H1 (cell line): Measurements from ENCODE around the gene CDK16. TPM values are rescaled to one million over a fixed set of nuclear protein-coding genes. Genes with fewer than 3 reads are reported as not detected.

Source experiments
- CTCF ChIA-PET: fragments of 300-600 bp; sonication (Branson Sonifier 250); formaldehyde crosslinking; loops from one replicate; lab custom pipeline; 2021; ENCODE audit not compliant: partially characterized antibody; lab: Charles Lee
- POLR2A ChIA-PET: fragments of 300-600 bp; sonication (Branson Sonifier 250); formaldehyde crosslinking; loops from one replicate; lab custom pipeline; 2021; ENCODE audit warnings: inconsistent platforms; ENCODE audit not compliant: partially characterized antibody; lab: Charles Lee
- DNase-seq, 2 experiments: peaks; one replicate each; pipeline versions ENCODE4 v3.0.0 to v3.0.0-alpha.2; 2010 to 2022; ENCODE audit warnings: low spot score in 2 of 2, low read depth in 1 of 2, mixed read lengths in 1 of 2
- FAIRE-seq: peaks from 2 replicates; lab custom pipeline; 2011; peaks lifted over from hg19 to GRCh38; lab: Jason Lieb, UNC
- H2AFZ ChIP-seq: 2 replicates; pipeline ENCODE4 v1.8.1; 2012; ENCODE audit warnings: low read length, inconsistent platforms
- H2AK5ac ChIP-seq: 2 replicates; pipeline ENCODE4 v1.6.1; 2013; ENCODE audit warnings: low read depth, low read length
- H2BK120ac ChIP-seq: replicated peaks from 2 replicates; pipeline ENCODE3; 2013; ENCODE audit warnings: low read depth, low read length, inconsistent platforms
- H2BK12ac ChIP-seq: 2 replicates; pipeline ENCODE4 v1.6.1; 2013; ENCODE audit warnings: low read depth, low read length
- H2BK15ac ChIP-seq: 2 replicates; pipeline ENCODE4 v1.6.1; 2013; ENCODE audit warnings: low read length
- H2BK20ac ChIP-seq: 2 replicates; pipeline ENCODE4 v1.6.1; 2013; ENCODE audit warnings: low read length
- H2BK5ac ChIP-seq: 2 replicates; pipeline ENCODE4 v1.6.1; 2013; ENCODE audit warnings: low read depth, low read length
- H3K14ac ChIP-seq: 2 replicates; pipeline ENCODE4 v1.6.1; 2013; ENCODE audit warnings: inconsistent platforms; ENCODE audit not compliant: insufficient read length
- H3K18ac ChIP-seq: 2 replicates; pipeline ENCODE4 v1.6.1; 2013; ENCODE audit warnings: low read length; ENCODE audit errors: extremely low read depth
- H3K23ac ChIP-seq: 2 replicates; pipeline ENCODE4 v1.6.1; 2013; ENCODE audit warnings: inconsistent platforms; ENCODE audit not compliant: insufficient read length
- H3K23me2 ChIP-seq: 2 replicates; pipeline ENCODE4 v1.6.1; 2013; ENCODE audit warnings: low read depth, low read length
- H3K27ac ChIP-seq: 2 replicates; pipeline ENCODE4 v1.6.1; 2011; ENCODE audit warnings: low read depth, low read length, inconsistent platforms
- H3K27me3 ChIP-seq, 4 experiments: replicated peaks in 1 of 4; 1 replicate in 1 of 4; 2 replicates in 3 of 4; pipeline versions ENCODE4 v1.6.1 to v1.8.1; 2011 to 2013; ENCODE audit warnings: low read length in 3 of 4, mild to moderate bottlenecking in 3 of 4, inconsistent platforms in 2 of 4, mixed read lengths in 2 of 4, moderate library complexity in 1 of 4; ENCODE audit not compliant: control insufficient read depth in 3 of 4, insufficient read depth in 3 of 4; ENCODE audit errors: extremely low read depth in 1 of 4
- H3K36me3 ChIP-seq, 4 experiments: 2 replicates each; pipeline versions ENCODE4 v1.6.1 to v1.8.1; 2011 to 2013; ENCODE audit warnings: mild to moderate bottlenecking in 4 of 4, low read length in 3 of 4, moderate library complexity in 2 of 4, control low read depth in 1 of 4, inconsistent platforms in 1 of 4; ENCODE audit not compliant: insufficient read depth in 4 of 4, control insufficient read depth in 2 of 4
- H3K4ac ChIP-seq: replicated peaks from 2 replicates; pipeline ENCODE3; 2013; ENCODE audit warnings: low read length, low read depth, mixed read lengths, inconsistent platforms; ENCODE audit not compliant: insufficient read length
- H3K4me1 ChIP-seq, 4 experiments: replicated peaks in 1 of 4; 1 replicate in 1 of 4; 2 replicates in 3 of 4; pipeline versions ENCODE4 v1.6.1 to v1.8.1; 2011 to 2013; ENCODE audit warnings: low read length in 3 of 4, inconsistent platforms in 2 of 4, mixed read lengths in 1 of 4; ENCODE audit not compliant: insufficient read depth in 4 of 4, control insufficient read depth in 3 of 4
- H3K4me2 ChIP-seq, 2 experiments: 2 replicates each; pipeline versions ENCODE4 v1.6.1 to v1.8.1; 2011 to 2013; ENCODE audit warnings: low read depth in 2 of 2, low read length in 2 of 2, control low read depth in 1 of 2, inconsistent platforms in 1 of 2, mild to moderate bottlenecking in 1 of 2; ENCODE audit not compliant: insufficient read depth in 1 of 2
- H3K4me3 ChIP-seq, 4 experiments: fragments of 200-600, 300-600 bp in 1 of 4; sonication (generic), shearing (Covaris generic), sonication (Bioruptor Twin) in 1 of 4; 2 replicates each; pipeline versions ENCODE4 v1.5.1 to v1.8.1; 2011 to 2016; ENCODE audit warnings: low read length in 4 of 4, low read depth in 3 of 4, control low read depth in 2 of 4, inconsistent platforms in 2 of 4, mild to moderate bottlenecking in 2 of 4, mixed read lengths in 1 of 4, moderate library complexity in 1 of 4; ENCODE audit not compliant: insufficient read depth in 2 of 4; ENCODE audit errors: extremely low read depth in 1 of 4
- H3K56ac ChIP-seq: replicated peaks from 2 replicates; pipeline ENCODE3; 2013; ENCODE audit warnings: low read depth, mild to moderate bottlenecking, mixed read lengths, low read length, inconsistent platforms; ENCODE audit not compliant: insufficient read length
- H3K79me1 ChIP-seq: 2 replicates; pipeline ENCODE4 v1.6.1; 2013; ENCODE audit warnings: low read depth, low read length, control low read depth
- H3K79me2 ChIP-seq, 2 experiments: 2 replicates each; pipeline versions ENCODE4 v1.6.1 to v1.8.1; 2012 to 2013; ENCODE audit warnings: low read length in 2 of 2, mild to moderate bottlenecking in 2 of 2, inconsistent platforms in 1 of 2; ENCODE audit not compliant: insufficient read depth in 2 of 2, control insufficient read depth in 1 of 2
- H3K9ac ChIP-seq, 4 experiments: replicated peaks in 1 of 4; 1 replicate in 1 of 4; 2 replicates in 3 of 4; pipeline versions ENCODE4 v1.6.1 to v1.8.1; 2011 to 2013; ENCODE audit warnings: low read depth in 3 of 4, low read length in 3 of 4, control low read depth in 2 of 4, mild to moderate bottlenecking in 2 of 4, moderate library complexity in 2 of 4, inconsistent platforms in 1 of 4; ENCODE audit errors: extremely low read depth in 1 of 4
- H3K9me3 ChIP-seq, 2 experiments: 2 replicates each; pipeline versions ENCODE4 v1.6.1 to v1.8.1; 2012 to 2013; ENCODE audit warnings: mild to moderate bottlenecking in 2 of 2, moderate library complexity in 2 of 2, control low read depth in 1 of 2, inconsistent platforms in 1 of 2, low read depth in 1 of 2, low read length in 1 of 2, mixed read lengths in 1 of 2; ENCODE audit not compliant: insufficient read depth in 2 of 2
- H4K20me1 ChIP-seq, 2 experiments: replicated peaks in 1 of 2; 2 replicates each; pipeline versions ENCODE3 to v1.8.1; 2011 to 2013; ENCODE audit warnings: inconsistent platforms in 2 of 2, low read length in 2 of 2, mild to moderate bottlenecking in 1 of 2; ENCODE audit not compliant: insufficient read depth in 2 of 2, control insufficient read depth in 1 of 2
- H4K5ac ChIP-seq: 2 replicates; pipeline ENCODE4 v1.6.1; 2013; ENCODE audit warnings: low read length, low read depth, mixed read lengths, inconsistent platforms; ENCODE audit not compliant: insufficient read length
- H4K8ac ChIP-seq: 2 replicates; pipeline ENCODE4 v1.8.0; 2013; ENCODE audit warnings: mild to moderate bottlenecking, moderate library complexity, low read length, inconsistent platforms; ENCODE audit not compliant: insufficient read depth; ENCODE audit errors: extremely low read depth
- H4K91ac ChIP-seq: replicated peaks from 2 replicates; pipeline ENCODE3; 2013; ENCODE audit warnings: low read length, mixed read lengths, inconsistent platforms; ENCODE audit not compliant: insufficient read length
- BRCA1 ChIP-seq: IDR thresholded peaks from 2 replicates; pipeline ENCODE4 v1.6.1; 2012; ENCODE audit warnings: low read depth, low read length, improper control_type of control experiment
- CTBP2 ChIP-seq: IDR thresholded peaks from 2 replicates; pipeline ENCODE4 v1.7.0; 2011; ENCODE audit warnings: borderline replicate concordance, mild to moderate bottlenecking, moderate library complexity, mixed read lengths, low read length; ENCODE audit not compliant: insufficient read depth, insufficient read length
- EP300 ChIP-seq, 2 experiments: IDR thresholded peaks; 1 replicate in 1 of 2; 2 replicates in 1 of 2; pipeline ENCODE4 v1.6.1; 2011 to 2012; ENCODE audit warnings: low read depth in 2 of 2, low read length in 2 of 2, mild to moderate bottlenecking in 2 of 2, borderline replicate concordance in 1 of 2, inconsistent platforms in 1 of 2, moderate library complexity in 1 of 2
- GABPA ChIP-seq: IDR thresholded peaks from 2 replicates; pipeline ENCODE4 v1.6.1; 2011; ENCODE audit warnings: mild to moderate bottlenecking, low read length, moderate library complexity, borderline replicate concordance; ENCODE audit not compliant: insufficient read depth
- POU5F1 ChIP-seq: IDR thresholded peaks from 2 replicates; pipeline ENCODE4 v1.6.1; 2011; ENCODE audit warnings: low read depth, mild to moderate bottlenecking, low read length, moderate library complexity
- RXRA ChIP-seq: IDR thresholded peaks from 2 replicates; pipeline ENCODE4 v1.6.1; 2011; ENCODE audit warnings: low read depth, mild to moderate bottlenecking, low read length, moderate library complexity; ENCODE audit not compliant: insufficient read depth
- SP2 ChIP-seq: IDR thresholded peaks from 2 replicates; pipeline ENCODE4 v1.6.1; 2012; ENCODE audit warnings: mild to moderate bottlenecking, low read length, inconsistent platforms
- TCF12 ChIP-seq: IDR thresholded peaks from 2 replicates; pipeline ENCODE4 v1.6.1; 2011; ENCODE audit warnings: low read depth, mild to moderate bottlenecking, low read length
- YY1 ChIP-seq: IDR thresholded peaks from 2 replicates; pipeline ENCODE4 v1.6.1; 2011; ENCODE audit warnings: low read depth, mild to moderate bottlenecking, low read length
- WGBS, 2 experiments: shearing (Covaris generic) in 1 of 2; methylation state at CpG; one replicate each; pipeline versions ENCODE4 v1.1.6 to v1.1.7; 2013 to 2015; ENCODE audit warnings: low lambda C conversion rate in 2 of 2, mixed read lengths in 2 of 2, inconsistent platforms in 1 of 2, low coverage in 1 of 2, missing lambda C conversion rate in 1 of 2; ENCODE audit not compliant: insufficient replicate concordance in 2 of 2, insufficient coverage in 1 of 2, insufficient read length in 1 of 2; ENCODE audit errors: extremely low coverage in 1 of 2, missing lambda C conversion rate in 1 of 2; 5-methylcytosine and 5-hydroxymethylcytosine counted together
- polyA plus RNA-seq, 7 experiments: library from polyadenylated mRNA; depleted of rRNA in 3 of 7; stranded (reverse) in 5 of 7; unstranded in 2 of 7; fragments of >200 nt in 5 of 7; fragments of 200-250 nt in 2 of 7; gene quantifications; 1 replicate in 5 of 7; 2 replicates in 1 of 7; 4 replicates in 1 of 7; pipeline versions ENCODE4 v1.2.1 to v1.2.3, GENCODE V29; 2011 to 2013; ENCODE audit warnings: missing spikeins in 2 of 7, mixed read lengths in 2 of 7
- total RNA-seq: library from RNA; stranded (reverse); fragmentation: NEBNext Ultra II Directional; extraction: Animal tissue kit (Norgen Biotek cat#: 25700); gene quantifications from 2 replicates; pipeline ENCODE4 v1.2.1, GENCODE V29; 2021
- TF ChIP-seq, protein P1 (sequence below), 3 experiments: IDR thresholded peaks; 1 replicate in 2 of 3; 2 replicates in 1 of 3; pipeline versions ENCODE4 v1.5.1 to v1.6.1; 2011; ENCODE audit warnings: low read length in 3 of 3, mild to moderate bottlenecking in 3 of 3, inconsistent platforms in 2 of 3, low read depth in 1 of 3, moderate library complexity in 1 of 3; ENCODE audit not compliant: insufficient read depth in 1 of 3; ENCODE audit errors: control extremely low read depth in 1 of 3

The CDK16 gene
- total and polyA plus RNA-seq, 2 of the 8 experiments (the other 6 are each of a cell fraction or from before 2014, with no cell fraction given), result 124 to 204 TPM

DNA sequence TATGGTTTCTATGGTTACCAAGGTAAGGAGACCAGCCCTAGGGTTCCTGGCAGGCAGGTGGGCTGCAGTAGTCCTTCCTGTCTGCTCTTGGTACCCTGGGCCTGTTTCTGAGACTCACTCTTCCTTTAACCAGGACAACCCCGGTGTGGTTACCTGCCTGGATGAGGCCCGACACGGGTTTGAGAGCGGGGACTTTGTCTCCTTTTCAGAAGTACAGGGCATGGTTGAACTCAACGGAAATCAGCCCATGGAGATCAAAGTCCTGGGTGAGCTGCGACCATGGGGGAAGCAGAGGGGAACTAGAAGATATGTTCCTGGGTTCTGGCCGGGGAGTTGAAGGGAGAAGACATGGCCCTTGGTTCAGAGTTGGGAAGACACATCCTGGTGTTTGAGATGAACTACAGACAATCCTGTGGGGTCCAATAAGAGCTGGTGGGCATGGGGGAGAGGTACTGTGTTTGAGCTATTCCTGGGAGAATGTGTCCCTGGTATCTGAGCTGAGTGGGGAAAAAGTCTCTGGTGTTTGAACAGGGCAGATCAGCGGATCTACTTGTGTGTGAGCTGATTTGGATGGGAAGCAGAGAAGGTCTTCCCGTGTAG is 17.0 kb upstream of the CDK16 start:
- no peak overlapping the region for H4K5ac ChIP-seq
- DNase-seq, result no peak
- FAIRE-seq, result no peak
- H3K36me3 ChIP-seq, result peaks cover 40 to 90% (median 73%) of the 10 kb centered on the region in 4 experiments
- 90% methylated on average over 8 of the region's 9 CpGs; no CpG with 5 or more reads in 1 of the 2 experiments for WGBS, 2 experiments
- no peak overlapping the region for H3K27ac ChIP-seq
- H3K4me2 ChIP-seq, result no peak overlapping the region
- no peak overlapping the region for H3K23ac ChIP-seq
- H2AFZ ChIP-seq, result no peak overlapping the region
- POLR2A ChIA-PET, result interaction anchor here (1.0 to 6.7 kb wide), 5 partner anchors 11 to 31 kb away, joined by 3 to 63 read pairs (median 4); partner anchors contain the start of gene CDK16
- H3K18ac ChIP-seq, result no peak overlapping the region
- peaks cover 0 to 8% (median 5%) of the 10 kb centered on the region in 4 experiments; a peak in 4 of 7 replicates for H3K4me1 ChIP-seq
- H2BK12ac ChIP-seq, result no peak overlapping the region
- no peaks in the 10 kb centered on the region for H3K9me3 ChIP-seq
- peaks cover 6 to 27% of the 10 kb centered on the region in 2 experiments; a peak in 3 of 4 replicates for H3K79me2 ChIP-seq
- H2BK20ac ChIP-seq, result no peak overlapping the region
- no peaks in the 10 kb centered on the region for H3K27me3 ChIP-seq
- peaks cover 6% of the 10 kb centered on the region; the same call in 1 of the 2 replicates for H3K79me1 ChIP-seq
- H2AK5ac ChIP-seq, result no peak overlapping the region
- H3K9ac ChIP-seq, result no peak overlapping the region
- no peak overlapping the region for H3K4me3 ChIP-seq
- H2BK5ac ChIP-seq, result no peak overlapping the region
- no peak overlapping the region for H4K91ac ChIP-seq
- H3K4ac ChIP-seq, result no peak overlapping the region
- no peak overlapping the region for H4K8ac ChIP-seq
- H3K23me2 ChIP-seq, result no peaks in the 10 kb centered on the region
- H2BK120ac ChIP-seq, result no peak overlapping the region
- H3K56ac ChIP-seq, result no peak overlapping the region
- H2BK15ac ChIP-seq, result no peak overlapping the region
- H3K14ac ChIP-seq, result no peak overlapping the region
- CTCF ChIA-PET, result interaction anchor here (0.6 to 1.6 kb wide), 6 partner anchors 11 to 322 kb away, joined by 3 to 7 read pairs (median 4); no protein-coding TSS in a partner anchor
- H4K20me1 ChIP-seq, result peaks cover 5 to 35% of the 10 kb centered on the region in 2 experiments
- TF ChIP-seq, protein P1, sequence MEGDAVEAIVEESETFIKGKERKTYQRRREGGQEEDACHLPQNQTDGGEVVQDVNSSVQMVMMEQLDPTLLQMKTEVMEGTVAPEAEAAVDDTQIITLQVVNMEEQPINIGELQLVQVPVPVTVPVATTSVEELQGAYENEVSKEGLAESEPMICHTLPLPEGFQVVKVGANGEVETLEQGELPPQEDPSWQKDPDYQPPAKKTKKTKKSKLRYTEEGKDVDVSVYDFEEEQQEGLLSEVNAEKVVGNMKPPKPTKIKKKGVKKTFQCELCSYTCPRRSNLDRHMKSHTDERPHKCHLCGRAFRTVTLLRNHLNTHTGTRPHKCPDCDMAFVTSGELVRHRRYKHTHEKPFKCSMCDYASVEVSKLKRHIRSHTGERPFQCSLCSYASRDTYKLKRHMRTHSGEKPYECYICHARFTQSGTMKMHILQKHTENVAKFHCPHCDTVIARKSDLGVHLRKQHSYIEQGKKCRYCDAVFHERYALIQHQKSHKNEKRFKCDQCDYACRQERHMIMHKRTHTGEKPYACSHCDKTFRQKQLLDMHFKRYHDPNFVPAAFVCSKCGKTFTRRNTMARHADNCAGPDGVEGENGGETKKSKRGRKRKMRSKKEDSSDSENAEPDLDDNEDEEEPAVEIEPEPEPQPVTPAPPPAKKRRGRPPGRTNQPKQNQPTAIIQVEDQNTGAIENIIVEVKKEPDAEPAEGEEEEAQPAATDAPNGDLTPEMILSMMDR (IDR thresholded peaks at IDR 0.05; ENCODE audit: control extremely low read depth in 1 of 3, insufficient read depth in 1 of 3, low read depth in 1 of 3, low read length in 3 of 3), result no peak
- TF ChIP-seq BRCA1 (no peak), RXRA (no peak), CTBP2 (no peak), SP2 (no peak), POU5F1 (no peak), TCF12 (no peak), GABPA (no peak), YY1 (no peak), EP300 (IDR thresholded peaks at IDR 0.05; ENCODE audit: borderline replicate concordance in 1 of 2, low read depth in 2 of 2, low read length in 2 of 2) (no peak)
